Astrocyte (in vitro differentiated cells and primary cell): Measurements from ENCODE around the gene MVD.

ENCODE experiments used
- CTCF ChIP-seq: IDR thresholded peaks from 2 replicates; pipeline ENCODE4 v1.5.1; 2011; ENCODE audit warnings: low read depth, mild to moderate bottlenecking, inconsistent platforms, low read length, moderate library complexity; ENCODE audit not compliant: insufficient read depth
- EZH2 ChIP-seq: IDR thresholded peaks from 2 replicates; pipeline ENCODE4 v1.6.1; 2012; ENCODE audit warnings: mild to moderate bottlenecking, low read length, inconsistent platforms; ENCODE audit not compliant: insufficient read depth

GRCh38 chr16:88608076-88608475 is 54.8 kb downstream of the MVD start:
- TF ChIP-seq CTCF (no peak), EZH2 (no peak)
